Activated gamma-delta T cell (primary cell): ENCODE results near the gene CYP4F11.
"Not testable (repeated sequence)": the region's sequence is repeated elsewhere in the genome, so short reads cannot be mapped to it uniquely, and the experiment has no call there.

Experiments
- DNase-seq: peaks from one replicate; lab custom pipeline; 2025; lab: John Stamatoyannopoulos, UW

Gene CYP4F11

DNA sequence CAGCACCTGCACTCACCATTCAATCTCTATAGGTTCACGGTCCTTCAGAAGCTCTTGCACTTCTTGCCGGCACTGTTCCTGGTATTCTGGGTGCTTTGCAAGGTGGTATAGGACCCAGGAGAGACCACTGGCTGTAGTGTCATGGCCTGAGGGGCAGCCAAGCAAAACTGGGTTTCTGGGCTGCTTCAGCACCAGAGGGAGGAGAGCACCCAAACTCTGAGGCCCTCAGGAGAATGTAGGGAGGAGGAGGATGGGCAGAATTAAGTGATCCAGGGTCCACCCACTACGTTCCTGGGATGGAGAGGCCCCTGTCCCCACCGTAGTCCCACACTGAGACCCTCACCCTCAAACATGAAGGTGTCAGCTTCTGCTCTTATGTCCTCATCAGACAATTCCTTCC lies 12.3 kb downstream of the CYP4F11 start:
- no peak for DNase-seq

DNA sequence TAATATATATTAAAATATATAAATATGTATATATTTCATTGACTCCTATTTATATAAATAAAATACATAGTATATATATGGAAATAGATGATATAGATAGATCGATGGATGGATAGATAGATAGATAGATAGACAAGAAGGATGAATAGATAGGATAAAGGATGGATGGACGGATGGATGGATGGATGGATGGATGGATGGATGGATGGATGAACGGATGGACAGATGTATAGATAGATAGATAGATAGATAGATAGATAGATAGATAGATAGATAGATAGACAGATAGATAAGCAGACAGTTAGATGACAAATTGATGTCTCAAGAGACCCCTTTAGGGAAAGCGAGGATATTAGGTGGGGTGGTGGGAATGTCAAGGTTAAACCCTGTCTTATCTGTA lies 15.1 kb downstream of the CYP4F11 start:
- no peak for DNase-seq

DNA sequence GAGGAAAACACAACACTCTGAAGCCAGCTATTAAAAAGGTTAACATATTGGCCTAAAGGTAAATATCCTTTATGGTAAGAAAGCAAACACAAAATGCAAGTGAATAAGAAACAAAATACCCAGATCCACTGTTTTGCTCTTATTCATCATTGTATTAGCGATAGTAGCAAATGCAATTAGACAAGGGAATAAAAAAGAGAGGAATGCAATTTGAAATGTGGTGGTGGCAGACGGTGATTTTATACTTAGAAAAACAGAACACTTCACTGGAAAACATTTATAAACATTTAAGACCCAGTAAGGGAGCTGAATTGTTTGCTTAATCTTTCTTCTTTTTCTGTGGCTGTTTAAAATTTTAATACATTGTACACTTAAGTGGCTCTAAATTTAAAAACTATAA lies 19.2 kb downstream of the CYP4F11 start:
- no peak for DNase-seq

DNA sequence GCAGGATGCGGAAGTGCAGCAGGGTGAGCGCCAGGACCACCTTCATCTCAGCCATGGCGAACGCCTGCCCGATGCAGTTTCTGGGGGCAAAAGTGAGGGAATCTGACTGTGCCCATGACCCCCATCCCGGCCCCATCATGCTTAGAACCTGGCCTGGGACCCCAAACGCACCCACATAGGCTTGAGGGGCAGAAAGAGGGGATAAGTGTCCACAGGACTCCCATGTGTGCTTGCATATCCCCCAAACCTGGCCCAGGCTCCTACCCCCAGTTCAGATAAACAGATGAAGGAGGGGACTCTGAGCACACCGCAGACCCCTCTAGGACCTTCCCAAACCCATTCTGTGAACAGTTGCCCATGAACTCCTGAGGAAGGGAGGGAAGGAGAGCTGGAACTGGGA lies 20.5 kb downstream of the CYP4F11 start:
- no peak for DNase-seq

DNA sequence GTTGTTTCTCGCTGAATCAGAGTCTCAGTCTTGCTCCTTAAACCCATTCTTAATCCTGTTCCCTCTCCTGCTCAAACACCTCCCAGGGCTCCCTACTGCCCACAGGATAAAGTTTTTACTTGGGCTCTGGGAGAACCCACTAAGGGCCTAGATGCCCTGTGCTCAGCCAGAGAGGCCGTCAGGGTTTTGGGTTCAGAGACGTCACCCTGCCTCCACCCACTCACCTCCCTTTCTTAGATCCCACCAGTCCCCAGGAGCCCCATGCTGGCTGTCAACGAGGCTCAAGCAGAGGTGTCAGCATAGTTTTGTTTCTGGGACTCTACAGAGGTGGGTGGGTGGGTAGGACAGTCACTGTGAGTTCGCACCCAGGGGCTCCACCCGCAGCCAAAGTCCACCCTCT lies 20.9 kb downstream of the CYP4F11 start:
- DNase-seq, result no peak

DNA sequence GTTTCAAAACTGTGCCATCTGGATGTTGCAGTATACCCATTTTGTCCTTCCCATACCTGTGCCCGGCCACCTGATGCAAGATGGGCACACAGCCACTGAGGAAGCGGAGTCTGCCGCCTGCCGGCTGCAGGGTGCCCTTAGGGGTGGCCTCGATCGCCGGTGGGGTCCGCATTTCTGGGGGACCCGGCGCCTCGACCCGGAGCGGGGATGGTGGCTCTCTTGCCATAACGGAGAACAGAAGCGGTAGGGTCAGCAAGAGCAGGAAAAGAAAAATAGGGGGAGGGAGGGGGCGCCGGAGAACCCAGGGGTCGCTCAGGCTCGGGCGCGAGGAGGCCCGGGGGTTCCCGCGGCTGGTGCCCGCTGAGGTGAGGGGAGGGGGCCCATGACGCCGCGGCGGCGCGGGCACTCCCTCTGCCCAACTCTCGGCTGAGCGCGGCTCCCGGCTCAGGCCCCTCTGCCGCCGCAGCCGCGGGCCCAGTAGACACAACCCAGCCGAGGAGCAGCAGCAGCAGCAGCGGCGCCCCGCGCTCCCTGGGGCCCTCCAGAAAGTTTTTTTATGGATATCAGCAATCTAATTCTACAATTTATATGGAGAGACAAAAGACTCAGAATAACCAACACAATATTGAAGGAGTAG lies 22.6 kb downstream of the CYP4F11 start:
- DNase-seq, result no peak

DNA sequence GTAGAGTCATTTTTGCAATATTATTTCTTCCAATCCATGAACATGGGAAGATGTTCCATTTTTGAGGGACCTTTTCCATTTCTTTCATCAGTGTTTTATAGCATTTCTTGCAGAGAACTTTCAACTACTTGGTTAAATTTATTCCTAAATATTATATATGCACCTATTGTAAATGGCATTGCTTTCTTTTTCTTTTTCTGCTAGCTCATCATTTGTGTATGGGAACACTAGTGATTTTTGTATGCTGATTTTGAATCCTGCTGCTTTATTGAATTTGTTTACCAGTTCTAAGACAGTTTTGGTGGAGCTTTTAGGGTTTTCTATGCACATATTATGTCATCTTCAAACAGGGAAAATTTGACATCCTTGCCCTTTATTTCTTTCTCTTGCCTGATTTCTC lies 29.3 kb downstream of the CYP4F11 start:
- no peak for DNase-seq

DNA sequence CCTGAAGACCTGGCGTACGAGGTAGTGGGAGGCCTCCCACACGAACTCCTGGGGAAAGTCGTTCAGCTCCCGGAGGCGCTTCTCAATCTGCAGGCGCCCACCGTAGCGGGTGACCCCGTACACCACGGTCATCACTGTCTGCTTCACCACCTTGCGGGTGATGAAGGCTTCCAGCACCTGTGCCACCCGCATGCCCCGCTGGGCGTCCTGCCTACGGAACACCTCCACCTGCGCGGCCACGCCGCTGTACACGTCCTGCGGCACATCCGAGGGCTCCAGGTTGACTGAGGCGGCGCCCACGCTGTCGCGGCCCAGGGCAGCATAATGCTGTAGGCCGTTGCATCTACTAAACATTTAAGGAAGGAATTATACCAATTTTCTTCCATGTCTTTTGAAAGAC lies 31.4 kb downstream of the CYP4F11 start:
- DNase-seq, result not testable (repeated sequence)

DNA sequence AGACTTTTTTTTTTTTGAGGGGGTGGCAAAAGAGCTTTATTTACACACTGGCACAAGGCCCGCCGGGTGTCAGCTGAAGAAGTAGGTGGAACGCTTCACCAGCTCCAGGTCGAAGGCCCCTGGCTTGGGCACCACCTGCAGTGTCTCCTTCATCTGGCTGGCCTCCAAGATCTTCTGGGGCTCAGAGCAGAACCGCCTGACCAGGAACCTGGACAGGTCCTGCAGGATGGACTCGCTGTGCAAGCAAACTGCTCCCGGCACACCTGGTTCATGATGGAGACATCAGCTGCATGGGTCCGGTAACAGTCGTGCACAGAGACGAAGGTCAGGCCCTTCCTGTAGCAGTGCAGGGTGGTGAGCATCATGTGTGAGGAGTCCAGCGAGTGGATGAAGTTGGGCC lies 32.1 kb downstream of the CYP4F11 start:
- no peak for DNase-seq

DNA sequence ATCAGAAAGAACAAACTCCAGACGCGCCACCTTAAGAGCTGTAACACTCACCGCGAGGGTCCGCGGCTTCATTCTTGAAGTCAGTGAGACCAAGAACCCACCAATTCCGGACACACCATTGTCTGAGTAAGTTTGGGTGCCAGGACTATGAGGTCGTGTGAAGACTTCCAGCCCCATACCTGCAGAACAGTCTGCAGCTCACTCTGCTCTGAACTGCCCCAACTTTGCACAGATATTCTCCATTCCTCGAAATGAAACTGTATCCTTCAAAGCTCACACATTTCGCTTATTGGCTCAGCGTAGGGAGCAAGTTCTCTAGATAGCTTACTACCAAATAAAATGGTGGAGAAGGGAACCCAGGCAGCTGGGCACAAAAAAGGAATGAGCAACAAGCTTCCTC lies 33.8 kb downstream of the CYP4F11 start:
- DNase-seq, result no peak

DNA sequence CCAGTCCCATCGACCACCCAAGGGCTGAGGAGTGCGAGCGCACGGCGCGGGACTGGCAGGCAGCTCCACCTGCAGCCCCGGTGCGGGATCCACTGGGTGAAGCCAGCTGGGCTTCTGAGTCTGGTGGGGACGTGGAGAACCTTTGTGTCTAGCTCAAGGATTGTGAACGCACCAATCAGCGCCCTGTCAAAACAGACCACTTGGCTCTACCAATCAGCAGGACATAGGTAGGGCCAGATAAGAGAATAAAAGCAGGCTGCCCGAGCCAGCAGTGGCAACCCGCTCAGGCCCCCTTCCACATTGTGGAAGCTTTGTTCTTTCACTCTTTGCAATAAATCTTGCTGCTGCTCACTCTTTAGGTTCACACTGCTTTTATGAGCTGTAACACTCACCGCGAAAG lies 34.3 kb downstream of the CYP4F11 start:
- DNase-seq, result not testable (repeated sequence)

DNA sequence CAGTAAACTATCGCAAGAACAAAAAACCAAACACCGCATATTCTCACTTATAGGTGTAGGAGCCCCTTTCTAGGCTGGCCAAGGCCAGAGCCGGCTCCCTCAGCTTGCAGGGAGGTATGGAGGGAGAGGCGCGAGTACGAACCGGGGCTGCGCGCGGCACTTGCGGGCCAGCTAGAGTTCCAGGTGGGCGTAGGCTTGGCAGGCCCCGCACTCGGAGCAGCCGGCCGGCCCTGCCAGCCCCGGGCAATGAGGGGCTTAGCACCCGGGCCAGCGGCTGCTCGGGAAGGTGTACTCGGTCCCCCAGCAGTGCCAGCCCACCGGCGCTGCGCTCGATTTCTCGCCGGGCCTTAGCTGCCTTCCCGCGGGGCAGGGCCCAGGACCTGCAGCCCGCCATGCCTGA lies 34.8 kb downstream of the CYP4F11 start:
- DNase-seq, result not testable (repeated sequence)

DNA sequence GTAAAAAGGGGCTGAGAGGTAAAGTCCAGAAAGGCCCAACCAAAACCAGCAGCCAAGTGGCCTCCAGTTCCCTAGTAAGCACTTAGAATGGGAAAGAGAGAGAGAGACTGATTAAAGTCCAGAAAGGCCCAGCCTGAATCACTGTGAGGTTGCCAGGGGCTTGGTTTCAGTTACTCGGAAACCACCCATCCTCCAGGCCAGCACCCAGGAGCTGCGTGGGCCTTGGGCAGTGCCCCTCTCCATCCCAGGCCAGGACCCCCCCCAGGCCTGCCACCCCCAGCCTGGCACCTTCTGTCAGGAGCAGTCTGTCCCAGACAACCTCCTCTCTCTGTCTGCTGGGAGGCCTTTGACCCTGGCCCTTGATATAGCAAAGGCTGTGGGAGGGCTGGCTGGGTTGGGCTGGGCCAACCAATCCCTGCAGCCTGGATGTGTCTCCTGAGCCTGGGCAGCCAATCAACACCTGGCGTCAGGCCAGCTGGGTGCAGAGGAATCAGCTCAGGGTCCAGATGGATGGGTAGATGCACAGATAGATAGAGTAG lies 36.5 kb downstream of the CYP4F11 start, which contains the start of gene CYP4F2:
Gene CYP4F2 (minus strand): TSS at position 337 of the 539 bp plus-strand sequence. CDS start 463 bp downstream, outside the sequence.
- no peak for DNase-seq

DNA sequence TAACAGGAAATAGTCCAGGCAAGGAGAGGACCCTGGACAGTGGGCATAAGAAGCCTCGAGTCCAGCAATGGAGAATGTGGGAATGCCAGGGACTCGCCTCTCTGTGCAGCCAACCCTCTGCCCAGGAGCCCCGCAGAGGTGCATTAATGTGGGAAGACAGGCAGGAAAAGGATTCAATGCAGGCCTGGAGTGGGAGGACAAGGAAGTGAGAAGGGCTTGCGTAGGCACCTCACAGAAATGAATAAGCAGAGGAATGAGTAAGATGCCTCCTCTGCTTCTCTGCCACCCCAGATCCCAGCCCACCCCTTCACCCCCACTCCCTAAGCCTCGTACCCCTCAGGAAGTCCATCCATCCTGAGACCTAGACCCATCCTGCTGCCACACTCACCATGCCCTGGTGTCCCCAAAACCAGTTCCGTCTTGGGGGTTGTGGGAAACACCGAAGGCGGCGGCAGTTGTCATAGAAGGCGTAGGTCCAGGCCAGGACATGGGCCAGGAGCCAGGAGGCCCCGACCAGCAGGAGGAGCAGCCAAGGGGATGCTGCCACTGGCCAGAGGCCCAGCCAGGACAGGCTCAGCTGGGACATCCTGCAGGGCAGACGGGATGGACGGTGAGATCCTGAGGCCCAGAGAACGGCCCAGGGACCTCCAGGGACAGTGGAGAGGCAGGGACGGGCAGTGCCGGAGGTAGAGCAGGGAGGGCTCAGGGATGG lies 37.1 kb downstream of the CYP4F11 start:
- DNase-seq, result no peak

DNA sequence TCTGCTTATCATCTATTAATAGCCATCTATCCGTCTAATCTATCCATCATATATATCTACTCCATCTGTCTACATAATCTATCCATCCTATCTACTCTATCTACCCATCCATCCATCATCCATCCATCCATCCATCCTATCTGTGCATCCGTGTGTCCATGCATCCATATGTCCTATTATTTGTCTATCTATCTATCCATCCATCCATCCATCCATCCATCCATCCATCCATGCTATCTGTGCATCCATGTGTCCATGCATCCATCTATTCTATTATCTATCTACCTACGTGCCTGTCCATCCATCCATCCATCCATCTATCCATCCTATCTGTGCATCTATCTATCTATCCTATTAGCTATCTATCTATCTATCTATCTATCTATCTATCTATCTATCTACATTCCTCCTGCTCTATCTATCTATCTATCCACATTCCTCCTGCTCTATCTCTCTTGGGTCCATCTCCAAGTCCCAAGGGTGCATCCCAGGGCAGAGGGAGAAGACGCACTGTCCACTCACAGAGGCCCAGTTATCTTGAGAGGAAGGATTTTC lies 38.4 kb downstream of the CYP4F11 start:
- no peak for DNase-seq

DNA sequence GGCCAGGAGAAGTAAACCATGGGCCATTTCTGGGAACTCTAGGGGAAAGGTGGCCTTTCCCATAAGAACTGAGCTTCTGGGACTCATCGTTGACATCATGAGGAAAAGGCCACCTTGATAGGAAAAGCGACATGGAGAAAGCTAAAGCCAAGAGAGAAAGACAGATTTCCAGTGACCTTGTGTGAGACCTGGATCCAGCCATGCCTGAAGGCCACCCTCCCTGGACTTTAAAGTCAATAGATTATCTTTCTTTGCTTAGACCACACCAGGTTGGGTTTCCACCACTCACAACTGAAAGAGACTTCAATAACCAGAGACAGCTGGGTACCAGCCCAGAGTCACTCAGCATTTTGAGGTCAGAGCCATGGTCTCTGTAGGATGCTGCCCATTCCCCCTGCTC lies 40.0 kb downstream of the CYP4F11 start:
- no peak for DNase-seq

DNA sequence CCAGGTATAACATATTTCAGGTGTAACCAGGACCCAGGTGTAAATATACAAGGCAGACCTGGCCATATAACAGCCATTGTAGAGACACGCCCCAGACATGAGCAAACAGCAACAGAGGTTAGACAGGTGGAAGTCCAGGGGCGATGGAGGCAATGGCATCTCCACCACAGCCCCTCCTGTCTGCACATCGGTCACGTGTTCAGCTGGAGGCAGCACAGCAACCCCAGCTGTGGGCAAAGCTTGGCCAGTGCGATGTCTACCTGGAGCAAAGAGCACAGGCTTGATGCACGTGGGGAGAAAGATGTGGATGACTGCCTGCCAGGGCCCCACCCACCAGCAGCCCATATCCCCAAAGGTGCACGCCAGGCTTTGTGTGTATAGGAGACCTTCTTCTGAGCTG lies 40.9 kb downstream of the CYP4F11 start:
- no peak for DNase-seq

DNA sequence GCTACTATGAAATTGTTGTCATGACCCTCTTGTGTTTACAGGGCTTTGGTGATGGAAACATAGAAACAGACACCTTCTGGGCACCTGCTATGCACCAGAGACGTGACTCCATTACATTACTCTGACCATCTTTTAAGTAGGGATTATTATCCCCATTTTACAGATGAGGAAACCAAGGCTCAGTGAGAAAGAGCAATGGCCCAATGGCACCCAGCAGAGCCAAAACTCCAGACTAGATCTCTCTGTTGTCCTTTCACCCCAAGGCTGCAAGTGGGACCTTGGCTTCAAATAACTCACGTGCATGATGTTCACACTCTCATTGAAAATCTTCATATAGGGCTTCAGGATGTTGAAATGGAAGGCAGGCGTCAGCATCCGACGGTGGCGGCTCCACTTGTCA lies 42.3 kb downstream of the CYP4F11 start:
- DNase-seq, result no peak

DNA sequence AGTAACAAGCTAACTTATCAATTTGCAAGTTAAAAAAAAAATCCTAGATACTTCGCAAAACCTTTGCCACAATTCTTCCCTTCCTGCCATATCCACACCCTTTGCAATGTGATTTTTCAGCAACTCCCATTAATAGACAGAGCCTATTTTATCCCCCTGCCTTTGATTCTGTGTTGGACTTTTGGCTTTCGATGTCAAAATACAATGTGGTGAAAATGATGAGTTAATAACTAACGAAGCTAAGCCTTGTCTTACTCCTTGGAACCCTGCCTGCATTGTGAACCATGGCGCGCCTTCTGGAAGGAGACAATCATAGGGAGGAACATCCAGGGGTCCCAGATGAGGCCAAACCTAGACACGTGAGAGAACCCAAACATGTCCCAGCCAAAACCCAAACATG lies 42.9 kb downstream of the CYP4F11 start:
- no peak for DNase-seq

DNA sequence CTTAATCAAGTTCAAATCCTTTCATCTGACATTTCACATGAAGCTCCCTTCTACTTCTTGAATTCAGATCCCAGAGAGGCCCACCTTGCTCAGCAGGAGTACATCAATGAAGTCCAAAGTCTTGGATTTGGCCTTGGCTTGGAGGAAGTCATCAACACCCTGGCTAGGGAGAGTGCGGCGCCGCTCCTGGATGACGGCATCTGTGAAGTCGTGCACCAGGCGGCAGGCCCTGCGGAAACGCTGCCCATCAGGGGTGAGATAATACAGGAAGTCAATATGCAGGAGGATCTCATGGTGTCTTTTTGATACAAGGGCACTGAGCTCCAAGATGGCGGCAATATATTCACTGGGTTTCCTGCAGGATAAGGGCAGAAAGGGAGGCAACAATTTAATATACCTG lies 45.0 kb downstream of the CYP4F11 start:
- not testable (repeated sequence) for DNase-seq

DNA sequence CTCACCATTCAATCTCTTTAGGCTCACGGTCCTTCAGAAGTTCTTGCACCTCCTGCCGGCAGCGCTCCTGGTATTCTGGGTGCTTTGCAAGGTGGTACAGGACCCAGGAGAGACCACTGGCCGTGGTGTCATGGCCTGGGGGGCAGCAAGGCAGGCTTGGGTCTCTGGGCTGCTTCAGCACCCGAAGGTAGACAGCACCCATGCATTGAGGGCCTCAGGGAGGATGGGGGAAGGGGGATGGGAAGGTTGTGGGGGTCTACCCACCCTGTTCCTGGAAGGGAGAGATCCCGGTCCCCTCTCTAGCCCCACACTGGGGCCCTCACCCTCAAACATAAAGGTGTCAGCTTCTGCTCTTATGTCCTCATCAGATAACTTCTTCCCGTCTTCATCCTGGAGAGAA lies 48.4 kb downstream of the CYP4F11 start:
- no peak for DNase-seq

DNA sequence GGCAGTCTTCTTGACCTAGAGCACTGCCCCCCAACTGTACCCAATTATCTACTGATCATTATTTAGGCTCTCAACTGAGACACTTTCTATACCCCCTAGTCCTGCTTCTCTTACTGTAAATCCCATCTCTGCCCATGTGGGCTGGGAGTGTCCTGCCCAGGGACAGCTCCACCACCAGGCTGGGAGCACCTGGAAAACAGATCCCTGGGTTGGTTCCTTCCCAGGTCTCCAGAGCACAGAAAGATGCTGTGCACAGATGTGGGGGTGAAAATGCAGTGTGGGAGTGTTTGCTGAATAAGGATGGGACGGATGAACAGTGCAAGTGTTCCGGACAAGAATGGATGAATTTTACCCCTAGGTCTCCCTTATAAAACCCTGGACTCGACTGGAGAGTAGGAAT lies 49.2 kb downstream of the CYP4F11 start:
- no peak for DNase-seq

DNA sequence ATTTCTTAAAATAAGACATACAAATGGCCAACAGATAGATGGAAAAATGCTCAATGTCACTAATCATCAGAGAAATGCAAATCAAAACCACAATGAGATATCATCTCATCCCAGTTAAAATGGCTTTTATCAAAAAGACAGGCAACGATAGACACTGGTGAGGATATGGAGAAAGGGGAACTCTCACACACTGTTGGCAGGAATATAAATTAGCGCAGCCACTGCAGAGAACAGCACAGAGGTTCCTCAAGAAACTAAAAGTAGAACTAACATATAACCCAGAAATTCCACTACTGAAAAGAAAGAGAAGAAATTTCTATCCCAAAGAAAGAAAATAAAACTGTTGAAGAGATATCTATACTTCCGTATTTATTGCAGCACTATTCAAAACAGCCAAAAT lies 51.0 kb downstream of the CYP4F11 start:
- not testable (repeated sequence) for DNase-seq
